Large intestine (tissue), 12 donors: ENCODE measurements around the gene TTYH2. TPM values are rescaled to one million over a fixed set of nuclear protein-coding genes. Genes with fewer than 3 reads are reported as not detected.

Experiments used
- DNase-seq, 2 donors: peaks; one replicate each; pipeline versions ENCODE4 v3.0.0 to v3.0.0-alpha.2; 2013
- H3K27ac ChIP-seq: one replicate; pipeline ENCODE4 v1.5.1; 2013; ENCODE audit warnings: low read length
- H3K27me3 ChIP-seq: 2 replicates; pipeline ENCODE4 v1.6.1; 2013; ENCODE audit warnings: low read length; ENCODE audit not compliant: control insufficient read depth, insufficient read depth
- H3K36me3 ChIP-seq: 2 replicates; pipeline ENCODE4 v1.6.1; 2013; ENCODE audit warnings: low read length; ENCODE audit not compliant: control insufficient read depth, insufficient read depth
- H3K4me1 ChIP-seq: one replicate; pipeline ENCODE4 v1.6.1; 2013; ENCODE audit warnings: low read length; ENCODE audit not compliant: control insufficient read depth, insufficient read depth
- H3K4me3 ChIP-seq: one replicate; pipeline ENCODE4 v1.5.1; 2013; ENCODE audit warnings: low read length
- H3K9me3 ChIP-seq: one replicate; pipeline ENCODE4 v1.6.1; 2013; ENCODE audit warnings: mild to moderate bottlenecking, low read depth, low read length, moderate library complexity; ENCODE audit not compliant: control insufficient read depth
- WGBS: methylation state at CpG from one replicate; pipeline ENCODE4 v1.1.5; 2013; ENCODE audit warnings: low lambda C conversion rate; ENCODE audit not compliant: insufficient coverage; 5-methylcytosine and 5-hydroxymethylcytosine counted together
- long read RNA-seq, 11 donors: transcript quantifications; one replicate each; lab custom pipeline, GENCODE V29; 2026
- polyA plus RNA-seq: library from polyadenylated mRNA; unstranded; fragments of 120-200 nt; gene quantifications from one replicate; pipeline ENCODE4 v1.2.1, GENCODE V29; 2013

Gene TTYH2, protein sequence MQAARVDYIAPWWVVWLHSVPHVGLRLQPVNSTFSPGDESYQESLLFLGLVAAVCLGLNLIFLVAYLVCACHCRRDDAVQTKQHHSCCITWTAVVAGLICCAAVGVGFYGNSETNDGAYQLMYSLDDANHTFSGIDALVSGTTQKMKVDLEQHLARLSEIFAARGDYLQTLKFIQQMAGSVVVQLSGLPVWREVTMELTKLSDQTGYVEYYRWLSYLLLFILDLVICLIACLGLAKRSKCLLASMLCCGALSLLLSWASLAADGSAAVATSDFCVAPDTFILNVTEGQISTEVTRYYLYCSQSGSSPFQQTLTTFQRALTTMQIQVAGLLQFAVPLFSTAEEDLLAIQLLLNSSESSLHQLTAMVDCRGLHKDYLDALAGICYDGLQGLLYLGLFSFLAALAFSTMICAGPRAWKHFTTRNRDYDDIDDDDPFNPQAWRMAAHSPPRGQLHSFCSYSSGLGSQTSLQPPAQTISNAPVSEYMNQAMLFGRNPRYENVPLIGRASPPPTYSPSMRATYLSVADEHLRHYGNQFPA
- 60.8 TPM for polyA plus RNA-seq
- long read RNA-seq, donor 1, transcript TTYH2-201 (14 exons, 3,490 nt), result major isoform, 5 of 14 reads
- long read RNA-seq, donor 1, partial matches to known transcripts, result 9 of 14 reads
- long read RNA-seq, donor 1, other reads (novel, unspliced or antisense), result 0 of 14 reads
- long read RNA-seq, donor 2, transcript TTYH2-201 (14 exons, 3,490 nt), result major isoform, 9 of 49 reads
- long read RNA-seq, donor 2, partial matches to known transcripts, result 39 of 49 reads
- long read RNA-seq, donor 2, other reads (novel, unspliced or antisense), result 0 of 49 reads
- long read RNA-seq, donor 3, result 0 reads
- long read RNA-seq, donor 4, partial matches to known transcripts, result 0 of 1 reads
- long read RNA-seq, donor 4, other reads (novel, unspliced or antisense), result 0 of 1 reads
- long read RNA-seq, donor 5, partial matches to known transcripts, result 0 of 2 reads
- long read RNA-seq, donor 5, other reads (novel, unspliced or antisense), result 0 of 2 reads
- long read RNA-seq, donor 6, transcript TTYH2-201 (14 exons, 3,490 nt), result major isoform, 14 of 33 reads
- long read RNA-seq, donor 6, partial matches to known transcripts, result 15 of 33 reads
- long read RNA-seq, donor 6, other reads (novel, unspliced or antisense), result 0 of 33 reads
- long read RNA-seq, donor 7, partial matches to known transcripts, result 0 of 2 reads
- long read RNA-seq, donor 7, other reads (novel, unspliced or antisense), result 0 of 2 reads
- long read RNA-seq, donor 8, transcript TTYH2-201 (14 exons, 3,490 nt), result major isoform, 9 of 13 reads
- long read RNA-seq, donor 8, partial matches to known transcripts, result 0 of 13 reads
- long read RNA-seq, donor 8, other reads (novel, unspliced or antisense), result 0 of 13 reads
- long read RNA-seq, donor 9, transcript TTYH2-201 (14 exons, 3,490 nt), result major isoform, 5 of 7 reads
- long read RNA-seq, donor 9, partial matches to known transcripts, result 0 of 7 reads
- long read RNA-seq, donor 9, other reads (novel, unspliced or antisense), result 0 of 7 reads
- long read RNA-seq, donor 10, transcript TTYH2-201 (14 exons, 3,490 nt), result major isoform, 15 of 22 reads
- long read RNA-seq, donor 10, partial matches to known transcripts, result 5 of 22 reads
- long read RNA-seq, donor 10, other reads (novel, unspliced or antisense), result 0 of 22 reads
- long read RNA-seq, donor 11, transcript TTYH2-201 (14 exons, 3,490 nt), result major isoform, 7 of 31 reads
- long read RNA-seq, donor 11, partial matches to known transcripts, result 21 of 31 reads
- long read RNA-seq, donor 11, other reads (novel, unspliced or antisense), result 0 of 31 reads

DNA sequence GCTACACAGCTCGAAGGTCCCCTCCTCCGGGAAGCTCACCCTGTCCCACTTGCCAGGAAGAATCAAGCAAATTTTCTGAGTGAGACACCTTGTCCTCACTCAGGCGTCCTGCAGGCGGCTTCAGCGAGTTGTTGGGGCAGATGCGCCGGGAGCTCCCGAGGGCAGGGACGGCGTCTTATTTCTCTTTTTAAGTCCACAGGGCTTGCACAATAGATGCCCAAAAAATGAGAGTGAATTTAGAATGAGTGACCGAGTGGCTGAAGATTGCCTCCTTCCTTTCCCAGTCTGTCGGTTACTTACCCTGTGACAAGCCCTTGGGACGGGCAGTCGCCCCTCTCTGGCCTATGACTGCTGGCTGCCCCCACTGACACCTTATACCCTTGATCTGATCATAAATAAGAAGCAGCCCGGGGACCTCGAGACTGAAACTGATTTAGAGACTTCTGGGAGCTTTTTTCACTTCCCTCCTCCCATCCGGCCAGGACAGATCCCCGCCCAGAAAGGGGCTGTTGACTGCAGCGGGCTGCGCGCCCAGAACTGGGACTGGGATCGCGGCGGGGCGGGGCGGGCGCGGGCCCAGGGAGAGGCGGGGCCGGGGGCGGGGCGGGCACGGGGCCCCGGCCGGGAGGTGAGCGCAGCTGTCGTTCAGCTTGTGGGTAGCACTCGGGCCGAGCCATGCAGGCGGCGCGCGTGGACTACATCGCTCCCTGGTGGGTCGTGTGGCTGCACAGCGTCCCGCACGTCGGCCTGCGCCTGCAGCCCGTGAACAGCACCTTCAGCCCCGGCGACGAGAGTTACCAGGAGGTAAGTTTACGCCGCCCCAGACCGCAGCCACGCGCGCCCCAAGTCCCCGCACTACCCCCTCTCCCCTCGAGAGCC is at the start of gene TTYH2:
TTYH2 (plus strand) TSS at position 659 of the 879 bp plus-strand sequence; CDS start at position 676, 17 bp downstream.
- WGBS, result no CpG with 5 or more reads among the region's 62 CpGs
- peaks cover 51% of the 10 kb centered on the region for H3K4me1 ChIP-seq
- peak within 1 kb of the TSS; percentile 69 for H3K4me3 ChIP-seq
- H3K9me3 ChIP-seq, result peaks cover 4% of the 10 kb centered on the region
- peak within 1 kb of the TSS; percentile 92 for H3K27ac ChIP-seq
- H3K27me3 ChIP-seq, result no peaks in the 10 kb centered on the region
- peaks cover 32% of the 10 kb centered on the region for H3K36me3 ChIP-seq
- DNase-seq, result peak; percentile 88 to 93

GRCh38 chr17:74163836-74164235 is 49.5 kb upstream of the TTYH2 start:
- no peaks in the 10 kb centered on the region for H3K9me3 ChIP-seq
- H3K27me3 ChIP-seq, result peaks cover 2% of the 10 kb centered on the region
- no peak overlapping the region for H3K27ac ChIP-seq
- DNase-seq, result no peak
- 100% methylated on average over 2 of the region's 7 CpGs for WGBS
- no peak overlapping the region for H3K4me3 ChIP-seq
- no peaks in the 10 kb centered on the region for H3K4me1 ChIP-seq
- no peaks in the 10 kb centered on the region for H3K36me3 ChIP-seq

DNA sequence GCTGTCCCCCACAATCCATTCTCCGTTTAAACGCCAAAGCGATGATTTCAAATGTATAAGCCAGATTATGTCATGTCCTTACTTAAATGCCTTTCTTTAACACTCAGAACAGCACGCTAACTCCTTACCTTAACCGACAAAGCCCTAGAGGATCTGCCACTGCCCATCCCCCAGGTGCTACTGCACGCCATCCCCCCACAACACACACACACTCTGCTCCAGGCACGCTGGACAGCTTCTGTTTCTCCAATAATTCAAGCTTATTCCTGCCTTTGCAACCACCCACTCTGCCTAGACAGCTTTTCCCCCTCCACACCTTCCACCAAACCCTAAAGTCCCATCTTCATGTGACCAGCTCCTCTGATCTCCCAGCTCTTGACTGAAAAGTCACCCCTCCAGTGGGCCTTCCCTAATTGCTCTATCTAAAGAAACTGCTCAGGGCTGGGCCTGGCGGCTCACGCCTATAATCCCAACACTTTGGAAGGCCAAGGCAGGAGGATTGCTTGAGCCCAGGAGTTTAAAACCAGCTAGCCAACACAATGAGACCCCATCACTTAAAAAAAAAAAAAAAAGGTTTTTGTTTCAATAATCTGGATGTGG is 48.8 kb upstream of the TTYH2 start:
- 100% methylated on average over 1 of the region's 9 CpGs for WGBS
- H3K4me3 ChIP-seq, result no peak overlapping the region
- no peaks in the 10 kb centered on the region for H3K4me1 ChIP-seq
- H3K27me3 ChIP-seq, result peaks cover 2% of the 10 kb centered on the region
- DNase-seq, result no peak
- H3K27ac ChIP-seq, result no peak overlapping the region
- no peaks in the 10 kb centered on the region for H3K9me3 ChIP-seq
- H3K36me3 ChIP-seq, result no peaks in the 10 kb centered on the region

GRCh38 chr17:74165797-74166365 is 47.5 kb upstream of the TTYH2 start:
- no peak for DNase-seq
- H3K9me3 ChIP-seq, result no peaks in the 10 kb centered on the region
- H3K27ac ChIP-seq, result no peak overlapping the region
- H3K36me3 ChIP-seq, result no peaks in the 10 kb centered on the region
- no CpG with 5 or more reads among the region's 8 CpGs for WGBS
- H3K27me3 ChIP-seq, result peaks cover 2% of the 10 kb centered on the region
- H3K4me1 ChIP-seq, result no peaks in the 10 kb centered on the region
- H3K4me3 ChIP-seq, result no peak overlapping the region

- no peak for DNase-seq
- no CpG with 5 or more reads among the region's 1 CpG for WGBS
- H3K27ac ChIP-seq, result no peak overlapping the region
- no peaks in the 10 kb centered on the region for H3K36me3 ChIP-seq
- H3K9me3 ChIP-seq, result no peaks in the 10 kb centered on the region
- H3K4me1 ChIP-seq, result no peaks in the 10 kb centered on the region
- H3K27me3 ChIP-seq, result peaks cover 20% of the 10 kb centered on the region
- no peak overlapping the region for H3K4me3 ChIP-seq
These were observed 42.4 kb upstream of the TTYH2 start for GRCh38 chr17:74170924-74171323.

- no peak for DNase-seq
- Histone ChIP-seq H3K27me3 (peaks cover 26% of the 10 kb centered on the region), H3K36me3 (no peaks in the 10 kb centered on the region), H3K27ac (no peak overlapping the region), H3K4me3 (no peak overlapping the region), H3K9me3 (no peaks in the 10 kb centered on the region), H3K4me1 (no peaks in the 10 kb centered on the region)
- WGBS, result 100% methylated on average over 1 of the region's 3 CpGs
These were observed 40.7 kb upstream of the TTYH2 start for GRCh38 chr17:74172700-74173099.

DNA sequence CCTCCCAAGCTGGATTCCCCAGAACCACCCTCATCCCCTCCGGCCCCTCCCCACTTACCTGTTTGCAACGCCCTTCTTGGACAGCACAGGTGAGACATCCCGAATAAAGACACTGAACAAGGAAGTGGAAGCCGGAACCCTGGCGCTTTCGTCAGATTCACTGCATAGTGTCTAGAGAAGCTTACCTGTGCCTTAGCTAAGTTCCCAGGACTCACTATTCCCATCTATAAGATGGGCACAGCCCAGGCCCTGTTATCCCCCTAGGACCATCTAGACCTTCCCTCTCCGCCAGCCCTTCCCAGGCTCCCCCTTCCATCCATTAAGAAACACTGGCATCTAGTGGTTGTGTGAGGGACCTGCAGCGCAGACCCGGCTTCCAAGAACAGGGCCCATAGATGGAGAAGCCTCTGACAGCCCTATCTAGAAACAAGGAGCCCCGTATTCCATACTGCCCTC is 36.8 kb upstream of the TTYH2 start:
- Histone ChIP-seq H3K4me3 (no peak overlapping the region), H3K27ac (no peak overlapping the region), H3K4me1 (no peaks in the 10 kb centered on the region), H3K27me3 (peaks cover 45% of the 10 kb centered on the region), H3K9me3 (no peaks in the 10 kb centered on the region), H3K36me3 (no peaks in the 10 kb centered on the region)
- peak; percentile 25 to 40 for DNase-seq
- WGBS, result no CpG with 5 or more reads among the region's 10 CpGs

DNA sequence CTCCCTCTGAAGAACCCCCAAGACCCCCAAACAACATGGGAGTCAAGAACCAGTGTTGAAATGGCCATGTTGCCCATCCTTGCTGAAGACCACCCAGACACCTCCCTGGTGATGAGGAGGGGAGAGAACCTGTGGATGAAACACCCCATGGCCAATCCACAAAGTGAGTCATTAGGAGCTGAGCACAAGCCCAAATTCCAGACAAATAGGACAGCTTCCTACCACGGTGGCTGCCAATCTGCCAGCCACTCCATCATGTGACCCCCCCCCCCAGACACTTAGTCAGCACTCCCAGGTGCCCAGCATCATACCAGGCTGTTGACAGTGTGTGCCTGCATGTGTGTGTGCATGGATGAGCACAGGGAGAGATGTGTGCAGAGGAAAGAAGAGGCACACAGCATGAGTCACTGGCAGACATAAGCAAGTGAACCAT is 36.3 kb upstream of the TTYH2 start:
- H3K36me3 ChIP-seq, result no peaks in the 10 kb centered on the region
- DNase-seq, result no peak
- no peaks in the 10 kb centered on the region for H3K9me3 ChIP-seq
- H3K4me1 ChIP-seq, result no peaks in the 10 kb centered on the region
- no CpG with 5 or more reads among the region's 1 CpG for WGBS
- peaks cover 47% of the 10 kb centered on the region for H3K27me3 ChIP-seq
- H3K27ac ChIP-seq, result no peak overlapping the region
- H3K4me3 ChIP-seq, result no peak overlapping the region
